Keratinocyte (primary cell): ENCODE measurements around the gene CATSPERE. TPM values are rescaled to one million over a fixed set of nuclear protein-coding genes. Genes with fewer than 3 reads are reported as not detected.

ENCODE experiments used
- DNase-seq: peaks from one replicate; pipeline ENCODE4 v3.0.0-alpha.2; 2011; ENCODE audit warnings: low read depth, missing footprints, low spot score
- FAIRE-seq: peaks from 2 replicates; lab custom pipeline; 2011; peaks lifted over from hg19 to GRCh38; lab: Jason Lieb, UNC
- H2AFZ ChIP-seq: 2 replicates; pipeline ENCODE4 v1.6.0; 2012; ENCODE audit warnings: low read length, control low read depth, inconsistent platforms; ENCODE audit not compliant: control insufficient read depth
- H3K27ac ChIP-seq: 2 replicates; pipeline ENCODE4 v1.5.1; 2011; ENCODE audit warnings: low read length; ENCODE audit not compliant: control insufficient read depth, insufficient read depth
- H3K27me3 ChIP-seq: 3 replicates; pipeline ENCODE4 v1.6.0; 2011; ENCODE audit warnings: low read length; ENCODE audit not compliant: control insufficient read depth, insufficient read depth; ENCODE audit errors: extremely low read depth
- H3K36me3 ChIP-seq, 2 experiments: 2 replicates in 1 of 2; 3 replicates in 1 of 2; pipeline ENCODE4 v1.5.1; 2011; ENCODE audit warnings: low read length in 2 of 2, mild to moderate bottlenecking in 1 of 2; ENCODE audit not compliant: control insufficient read depth in 2 of 2, insufficient read depth in 2 of 2; ENCODE audit errors: extremely low read depth in 1 of 2
- H3K4me1 ChIP-seq: 3 replicates; pipeline ENCODE4 v1.5.1; 2011; ENCODE audit warnings: low read length; ENCODE audit not compliant: control insufficient read depth, insufficient read depth; ENCODE audit errors: extremely low read depth
- H3K4me2 ChIP-seq: 3 replicates; pipeline ENCODE4 v1.6.0; 2011; ENCODE audit warnings: low read depth, low read length; ENCODE audit not compliant: control insufficient read depth, insufficient read depth; ENCODE audit errors: extremely low read depth
- H3K4me3 ChIP-seq, 3 experiments: fragments of 200-600 bp in 1 of 3; sonication (generic) in 1 of 3; 2 replicates in 2 of 3; 3 replicates in 1 of 3; pipeline ENCODE4 v1.5.1; 2011 to 2016; ENCODE audit warnings: low read length in 3 of 3, mild to moderate bottlenecking in 3 of 3, control low read depth in 2 of 3, inconsistent platforms in 1 of 3, low read depth in 1 of 3, mixed read lengths in 1 of 3, mixed run types in 1 of 3, moderate library complexity in 1 of 3; ENCODE audit not compliant: control insufficient read depth in 2 of 3, insufficient read depth in 2 of 3; ENCODE audit errors: extremely low read depth in 1 of 3
- H3K79me2 ChIP-seq: 2 replicates; pipeline ENCODE4 v1.6.0; 2012; ENCODE audit warnings: low read length; ENCODE audit not compliant: control insufficient read depth, insufficient read depth
- H3K9ac ChIP-seq: 3 replicates; pipeline ENCODE4 v1.6.0; 2011; ENCODE audit warnings: low read length; ENCODE audit not compliant: control insufficient read depth, insufficient read depth; ENCODE audit errors: extremely low read depth
- H3K9me1 ChIP-seq: 3 replicates; pipeline ENCODE4 v1.6.0; 2011; ENCODE audit warnings: low read length; ENCODE audit not compliant: control insufficient read depth, insufficient read depth; ENCODE audit errors: extremely low read depth
- H3K9me3 ChIP-seq: 2 replicates; pipeline ENCODE4 v1.5.1; 2012; ENCODE audit warnings: low read depth, low read length; ENCODE audit not compliant: control insufficient read depth
- H4K20me1 ChIP-seq: 3 replicates; pipeline ENCODE4 v1.6.0; 2011; ENCODE audit warnings: low read length; ENCODE audit not compliant: control insufficient read depth, insufficient read depth; ENCODE audit errors: extremely low read depth
- EZH2 ChIP-seq: IDR thresholded peaks from one replicate; pipeline ENCODE4 v1.6.1; 2012; ENCODE audit warnings: inconsistent platforms, mild to moderate bottlenecking, low read length, moderate library complexity
- dilution Hi-C: fragments of 300-500 bp; cut with MboI; formaldehyde crosslinking; loops from one replicate; pipeline ENCODE4 v1.7.0; 2020; ENCODE audit warnings: low sequenced_read_pairs; ENCODE audit not compliant: extremely low pct_ligation_motif_present
- polyA plus RNA-seq, 5 experiments: library from polyadenylated mRNA; depleted of rRNA in 3 of 5; stranded (reverse) in 3 of 5; stranded (forward) in 1 of 5; unstranded in 1 of 5; fragments of >200 nt; gene quantifications; 1 replicate in 1 of 5; 2 replicates in 3 of 5; 3 replicates in 1 of 5; pipeline versions ENCODE4 v1.2.1 to v1.2.3, GENCODE V29; 2011 to 2012; ENCODE audit warnings: missing spikeins in 2 of 5, low read depth in 1 of 5, low replicate concordance in 1 of 5
- TF ChIP-seq, protein P1 (sequence below), 3 experiments: IDR thresholded peaks in 1 of 3; conservative IDR thresholded peaks in 1 of 3; optimal IDR thresholded peaks in 1 of 3; 2 replicates in 2 of 3; 3 replicates in 1 of 3; pipeline versions ENCODE3 to v1.5.1; 2011; ENCODE audit warnings: low read length in 3 of 3, mild to moderate bottlenecking in 3 of 3, moderate library complexity in 2 of 3, control low read depth in 1 of 3, inconsistent platforms in 1 of 3; ENCODE audit not compliant: insufficient read depth in 2 of 3; ENCODE audit errors: extremely low read depth in 1 of 3

Gene CATSPERE
- polyA plus RNA-seq, 1 donor (not counting 4 experiments of a cell fraction or from before 2014, with no cell fraction given), result 0.42 TPM

GRCh38 chr1:244639561-244639960, 178.5 kb downstream of the CATSPERE start:
- Histone ChIP-seq H3K79me2 (no peaks in the 10 kb centered on the region), H3K9me1 (no peaks in the 10 kb centered on the region), H3K36me3 (no peaks in the 10 kb centered on the region), H2AFZ (no peak overlapping the region), H3K4me3 (no peak overlapping the region), H3K27me3 (peaks cover 3% of the 10 kb centered on the region), H3K9ac (no peak overlapping the region), H3K4me1 (no peaks in the 10 kb centered on the region), H3K9me3 (no peaks in the 10 kb centered on the region), H4K20me1 (no peaks in the 10 kb centered on the region), H3K27ac (no peak overlapping the region), H3K4me2 (no peak overlapping the region)
- FAIRE-seq (no peak), DNase-seq (no peak)
- dilution Hi-C loops, result no loop called here
- TF ChIP-seq, protein P1, sequence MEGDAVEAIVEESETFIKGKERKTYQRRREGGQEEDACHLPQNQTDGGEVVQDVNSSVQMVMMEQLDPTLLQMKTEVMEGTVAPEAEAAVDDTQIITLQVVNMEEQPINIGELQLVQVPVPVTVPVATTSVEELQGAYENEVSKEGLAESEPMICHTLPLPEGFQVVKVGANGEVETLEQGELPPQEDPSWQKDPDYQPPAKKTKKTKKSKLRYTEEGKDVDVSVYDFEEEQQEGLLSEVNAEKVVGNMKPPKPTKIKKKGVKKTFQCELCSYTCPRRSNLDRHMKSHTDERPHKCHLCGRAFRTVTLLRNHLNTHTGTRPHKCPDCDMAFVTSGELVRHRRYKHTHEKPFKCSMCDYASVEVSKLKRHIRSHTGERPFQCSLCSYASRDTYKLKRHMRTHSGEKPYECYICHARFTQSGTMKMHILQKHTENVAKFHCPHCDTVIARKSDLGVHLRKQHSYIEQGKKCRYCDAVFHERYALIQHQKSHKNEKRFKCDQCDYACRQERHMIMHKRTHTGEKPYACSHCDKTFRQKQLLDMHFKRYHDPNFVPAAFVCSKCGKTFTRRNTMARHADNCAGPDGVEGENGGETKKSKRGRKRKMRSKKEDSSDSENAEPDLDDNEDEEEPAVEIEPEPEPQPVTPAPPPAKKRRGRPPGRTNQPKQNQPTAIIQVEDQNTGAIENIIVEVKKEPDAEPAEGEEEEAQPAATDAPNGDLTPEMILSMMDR (optimal IDR thresholded peaks at IDR 0.05 in 1 of 3, IDR thresholded peaks at IDR 0.05 in 1 of 3, conservative IDR thresholded peaks at IDR 0.05 in 1 of 3; ENCODE audit: extremely low read depth in 1 of 3, insufficient read depth in 2 of 3, low read length in 3 of 3), result no peak
- TF ChIP-seq EZH2, result no peak

DNA sequence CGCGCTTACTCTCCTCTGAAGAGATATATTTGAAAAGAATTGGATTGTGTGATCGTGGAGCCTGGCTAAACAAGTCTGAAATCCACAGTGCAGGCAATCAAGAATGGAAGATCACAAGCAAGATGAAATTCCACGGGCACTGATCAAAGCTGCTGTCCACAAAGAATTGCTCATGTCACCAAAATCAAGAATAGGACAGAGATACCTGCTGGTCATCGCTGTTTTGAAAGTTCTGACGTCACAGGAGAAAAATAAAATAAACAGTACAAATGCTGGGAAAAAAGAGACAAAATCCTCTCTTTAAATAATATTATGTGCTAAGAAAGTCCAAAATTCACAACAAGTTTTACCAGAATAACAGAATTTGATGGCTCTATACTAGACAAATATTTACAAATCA, 179.8 kb downstream of the CATSPERE start:
- Histone ChIP-seq H2AFZ (no peak overlapping the region), H4K20me1 (no peaks in the 10 kb centered on the region), H3K79me2 (no peaks in the 10 kb centered on the region), H3K4me1 (no peaks in the 10 kb centered on the region), H3K4me3 (no peak overlapping the region), H3K4me2 (no peak overlapping the region), H3K36me3 (no peaks in the 10 kb centered on the region), H3K27ac (no peak overlapping the region), H3K9ac (no peak overlapping the region), H3K9me1 (no peaks in the 10 kb centered on the region), H3K27me3 (peaks cover 3% of the 10 kb centered on the region), H3K9me3 (no peaks in the 10 kb centered on the region)
- dilution Hi-C loops, result no loop called here
- no peak for TF ChIP-seq EZH2
- TF ChIP-seq, protein P1 (optimal IDR thresholded peaks at IDR 0.05 in 1 of 3, IDR thresholded peaks at IDR 0.05 in 1 of 3, conservative IDR thresholded peaks at IDR 0.05 in 1 of 3; ENCODE audit: extremely low read depth in 1 of 3, insufficient read depth in 2 of 3, low read length in 3 of 3), result no peak
- DNase-seq (no peak), FAIRE-seq (no peak)
